Measurements from ENCODE around the gene EIF4G3.

- TF ChIP-seq EZH2 (IDR thresholded peaks at IDR 0.05) (no peak), POLR2AphosphoS5 (IDR thresholded peaks at IDR 0.05; ENCODE audit: borderline replicate concordance, low read depth, low read length) (no peak), FOXP2 (optimal IDR thresholded peaks at IDR 0.05; ENCODE audit: control extremely low read depth, extremely low read length, insufficient read depth) (no peak)
Observed at GRCh38 chr1:21182181-21182731, 5.6 kb upstream of the EIF4G3 start.

Data from SK-N-MC (cell line).